Mesenchymal stem cell (in vitro differentiated cells and primary cell): ENCODE results near the gene AIP.
A peak's percentile ranks its signal among the peaks of the same experiment; 100 is the strongest.

Experiments used
- DNase-seq: peaks from one replicate; pipeline ENCODE4 v3.0.0-alpha.2; 2013
- H2AFZ ChIP-seq: one replicate; pipeline ENCODE4 v1.6.1; 2013; ENCODE audit warnings: low read depth, mild to moderate bottlenecking, control low read depth, inconsistent platforms, low read length, moderate library complexity
- H2AK5ac ChIP-seq: 2 replicates; pipeline ENCODE4 v1.6.1; 2013; ENCODE audit warnings: low read length, moderate library complexity, mild to moderate bottlenecking, inconsistent platforms; ENCODE audit not compliant: severe bottlenecking
- H2BK120ac ChIP-seq: one replicate; pipeline ENCODE4 v1.6.1; 2013; ENCODE audit warnings: low read depth, mild to moderate bottlenecking, inconsistent platforms, low read length, moderate library complexity
- H2BK12ac ChIP-seq, 2 experiments: one replicate each; pipeline ENCODE4 v1.6.1; 2013; ENCODE audit warnings: inconsistent platforms in 2 of 2, low read length in 2 of 2, mild to moderate bottlenecking in 2 of 2, moderate library complexity in 2 of 2, control low read depth in 1 of 2
- H2BK15ac ChIP-seq: one replicate; pipeline ENCODE4 v1.6.1; 2013; ENCODE audit warnings: mild to moderate bottlenecking, low read depth, inconsistent platforms; ENCODE audit not compliant: poor library complexity, severe bottlenecking
- H2BK5ac ChIP-seq: 2 replicates; pipeline ENCODE4 v1.6.1; 2013; ENCODE audit warnings: low read depth, mild to moderate bottlenecking, low read length, control low read depth, inconsistent platforms; ENCODE audit not compliant: poor library complexity, severe bottlenecking
- H3K14ac ChIP-seq, 2 experiments: one replicate each; pipeline ENCODE4 v1.6.1; 2013; ENCODE audit warnings: inconsistent platforms in 2 of 2, low read length in 2 of 2, control low read depth in 1 of 2, mild to moderate bottlenecking in 1 of 2, moderate library complexity in 1 of 2
- H3K18ac ChIP-seq, 2 experiments: one replicate each; pipeline ENCODE4 v1.6.1; 2013; ENCODE audit warnings: inconsistent platforms in 2 of 2, low read length in 2 of 2, control low read depth in 1 of 2, low read depth in 1 of 2, mild to moderate bottlenecking in 1 of 2
- H3K23ac ChIP-seq, 2 experiments: one replicate each; pipeline ENCODE4 v1.6.1; 2013; ENCODE audit warnings: inconsistent platforms in 2 of 2, low read length in 2 of 2, mild to moderate bottlenecking in 2 of 2, moderate library complexity in 2 of 2, control low read depth in 1 of 2
- H3K27ac ChIP-seq: 2 replicates; pipeline ENCODE4 v1.5.1; 2013; ENCODE audit warnings: mild to moderate bottlenecking, moderate library complexity, low read length, control low read depth, inconsistent platforms; ENCODE audit not compliant: poor library complexity, severe bottlenecking
- H3K27me3 ChIP-seq, 2 experiments: 2 replicates each; pipeline versions ENCODE4 v1.6.1 to v1.7.0; 2013; ENCODE audit warnings: low read length in 2 of 2, mild to moderate bottlenecking in 2 of 2, moderate library complexity in 2 of 2, control low read depth in 1 of 2, inconsistent platforms in 1 of 2; ENCODE audit not compliant: control insufficient read depth in 1 of 2, insufficient read depth in 1 of 2
- H3K36me3 ChIP-seq, 2 experiments: 2 replicates each; pipeline versions ENCODE4 v1.6.1 to v1.7.0; 2013; ENCODE audit warnings: low read length in 2 of 2, control low read depth in 1 of 2, inconsistent platforms in 1 of 2, low read depth in 1 of 2, mild to moderate bottlenecking in 1 of 2; ENCODE audit not compliant: insufficient read depth in 2 of 2, control insufficient read depth in 1 of 2
- H3K4ac ChIP-seq, 2 experiments: one replicate each; pipeline ENCODE4 v1.6.1; 2013; ENCODE audit warnings: inconsistent platforms in 2 of 2, low read length in 2 of 2, mild to moderate bottlenecking in 2 of 2, moderate library complexity in 2 of 2, control low read depth in 1 of 2, low read depth in 1 of 2
- H3K4me1 ChIP-seq: 2 replicates; pipeline ENCODE4 v1.6.1; 2013; ENCODE audit warnings: low read depth, low read length, control low read depth; ENCODE audit not compliant: control insufficient read depth, insufficient read depth
- H3K4me2 ChIP-seq: 2 replicates; pipeline ENCODE4 v1.6.1; 2013; ENCODE audit warnings: low read length, mild to moderate bottlenecking, inconsistent platforms; ENCODE audit not compliant: poor library complexity, severe bottlenecking
- H3K4me3 ChIP-seq, 2 experiments: 2 replicates each; pipeline versions ENCODE4 v1.5.1 to v1.7.0; 2013; ENCODE audit warnings: low read length in 2 of 2, mild to moderate bottlenecking in 2 of 2, control low read depth in 1 of 2, low read depth in 1 of 2; ENCODE audit not compliant: insufficient read depth in 1 of 2
- H3K79me1 ChIP-seq: replicated peaks from 2 replicates; pipeline ENCODE4 v1.6.1; 2013; ENCODE audit warnings: mild to moderate bottlenecking, control low read depth, low read length, inconsistent platforms; ENCODE audit not compliant: poor library complexity, severe bottlenecking
- H3K9ac ChIP-seq: 2 replicates; pipeline ENCODE4 v1.7.0; 2013; ENCODE audit warnings: mild to moderate bottlenecking, low read length, moderate library complexity
- H3K9me3 ChIP-seq: 2 replicates; pipeline ENCODE4 v1.7.0; 2013; ENCODE audit warnings: mild to moderate bottlenecking, low read length; ENCODE audit not compliant: control insufficient read depth
- H4K8ac ChIP-seq: one replicate; pipeline ENCODE4 v1.6.1; 2013; ENCODE audit warnings: inconsistent platforms, mild to moderate bottlenecking, low read length, moderate library complexity
- H4K91ac ChIP-seq: one replicate; pipeline ENCODE4 v1.6.1; 2013; ENCODE audit warnings: mild to moderate bottlenecking, low read length, inconsistent platforms
- WGBS: methylation state at CpG from one replicate; pipeline ENCODE4 v1.1.7; 2013; ENCODE audit warnings: mixed read lengths; 5-methylcytosine and 5-hydroxymethylcytosine counted together

AIP gene

DNA sequence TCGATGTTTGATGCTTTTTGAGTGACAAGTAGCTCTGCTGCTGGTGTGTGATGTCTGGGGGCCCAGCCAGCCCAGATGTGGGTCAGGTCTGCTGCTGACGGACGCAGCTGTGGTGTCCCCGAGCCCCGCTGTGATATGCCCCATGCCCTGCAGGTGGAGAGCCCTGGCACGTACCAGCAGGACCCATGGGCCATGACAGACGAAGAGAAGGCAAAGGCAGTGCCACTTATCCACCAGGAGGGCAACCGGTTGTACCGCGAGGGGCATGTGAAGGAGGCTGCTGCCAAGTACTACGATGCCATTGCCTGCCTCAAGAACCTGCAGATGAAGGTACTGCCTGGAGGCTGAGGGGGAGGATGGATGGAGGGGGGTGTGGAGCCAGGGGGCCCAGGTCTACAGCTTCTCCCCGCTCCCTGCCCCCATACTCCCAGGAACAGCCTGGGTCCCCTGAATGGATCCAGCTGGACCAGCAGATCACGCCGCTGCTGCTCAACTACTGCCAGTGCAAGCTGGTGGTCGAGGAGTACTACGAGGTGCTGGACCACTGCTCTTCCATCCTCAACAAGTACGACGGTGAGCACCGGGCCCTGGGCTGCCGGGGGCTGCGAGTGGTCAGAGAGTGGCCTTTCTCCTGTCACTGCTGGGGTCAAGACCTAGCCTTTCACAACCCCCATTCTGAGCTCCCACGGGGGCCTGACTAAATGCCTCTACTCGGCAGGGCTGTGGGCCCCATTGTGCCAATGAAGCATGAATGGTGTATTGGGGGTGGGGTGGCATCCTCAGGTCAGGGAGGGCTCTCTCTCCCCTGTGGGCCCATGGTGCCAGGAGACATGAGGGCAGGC lies 7.3 kb downstream of the AIP start:
- H4K91ac ChIP-seq: no peak overlapping the region
- H3K4me1 ChIP-seq: peaks cover 13% of the 10 kb centered on the region
- 98% methylated on average over 22 of the region's 23 CpGs for WGBS

DNA sequence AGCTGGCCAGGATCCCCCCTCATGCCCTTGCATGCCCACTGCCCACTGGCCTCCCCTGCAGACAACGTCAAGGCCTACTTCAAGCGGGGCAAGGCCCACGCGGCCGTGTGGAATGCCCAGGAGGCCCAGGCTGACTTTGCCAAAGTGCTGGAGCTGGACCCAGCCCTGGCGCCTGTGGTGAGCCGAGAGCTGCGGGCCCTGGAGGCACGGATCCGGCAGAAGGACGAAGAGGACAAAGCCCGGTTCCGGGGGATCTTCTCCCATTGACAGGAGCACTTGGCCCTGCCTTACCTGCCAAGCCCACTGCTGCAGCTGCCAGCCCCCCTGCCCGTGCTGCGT lies 7.9 kb downstream of the AIP start:
- Histone ChIP-seq H3K4ac (no peak overlapping the region), H3K4me2 (no peak overlapping the region), H2BK5ac (no peak overlapping the region)

More for the DNA sequence above, 7.3 kb downstream of the AIP start:
- Histone ChIP-seq H3K36me3 (peaks cover 37 to 76% of the 10 kb centered on the region in 2 experiments), H2BK120ac (no peak overlapping the region), H3K14ac (no peak overlapping the region), H2BK5ac (no peak overlapping the region), H2BK12ac (no peak overlapping the region), H3K9me3 (no peaks in the 10 kb centered on the region), H3K27ac (peak overlapping the region; percentile 1), H3K4me3 (no peak overlapping the region), H2AFZ (no peak overlapping the region), H3K23ac (no peak overlapping the region), H3K9ac (no peak overlapping the region), H2BK15ac (no peak overlapping the region), H3K79me1 (peaks cover 32% of the 10 kb centered on the region), H2AK5ac (no peak overlapping the region), H3K27me3 (no peaks in the 10 kb centered on the region), H3K4ac (no peak overlapping the region), H3K4me2 (no peak overlapping the region), H4K8ac (no peak overlapping the region), H3K18ac (no peak overlapping the region)
- DNase-seq: no peak

DNA sequence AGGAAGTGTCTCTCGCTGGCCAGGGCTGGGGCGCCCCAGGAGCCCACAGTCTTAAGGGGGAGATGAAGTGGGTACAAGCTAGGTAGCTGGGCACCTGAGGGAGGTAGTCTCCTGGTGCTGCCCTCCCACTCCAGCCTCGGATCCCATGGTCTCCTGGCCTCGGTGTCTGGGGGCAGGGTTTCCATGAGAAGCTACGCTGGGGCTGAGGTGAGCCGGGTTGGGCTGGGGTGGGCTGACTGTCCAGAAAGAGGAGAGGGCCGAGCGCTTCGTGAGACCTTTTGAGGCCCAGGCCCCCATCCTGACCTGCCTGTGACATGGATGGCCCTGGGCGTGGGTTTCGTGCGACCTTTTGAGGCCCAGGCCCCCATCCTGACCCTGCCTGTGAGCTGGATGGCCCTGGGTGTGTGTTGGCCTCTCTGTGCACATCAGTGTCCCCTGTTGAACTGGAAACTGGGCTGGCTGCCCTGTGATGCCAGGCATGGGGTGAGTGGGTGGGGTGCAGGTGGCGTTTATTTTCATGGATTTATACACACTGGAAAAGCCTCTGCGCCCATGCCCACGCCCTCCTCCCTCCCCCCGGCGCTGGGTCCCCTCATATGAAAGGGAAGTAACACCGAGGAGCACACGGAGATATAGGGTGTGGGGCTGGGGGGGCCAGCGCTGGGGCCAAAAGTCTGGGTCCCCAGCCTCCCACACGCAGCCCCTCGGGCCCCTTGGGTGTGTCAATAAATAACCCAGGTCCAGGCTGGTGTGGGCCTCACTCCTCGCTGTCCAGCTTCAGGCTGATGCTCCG lies 8.6 kb downstream of the AIP start:
- Histone ChIP-seq H3K18ac (no peak overlapping the region), H3K4me2 (no peak overlapping the region), H3K4me3 (no peak overlapping the region), H4K91ac (no peak overlapping the region), H3K36me3 (peaks cover 37 to 90% of the 10 kb centered on the region in 2 experiments), H2AK5ac (no peak overlapping the region), H2BK15ac (no peak overlapping the region), H3K79me1 (peaks cover 37% of the 10 kb centered on the region), H3K27me3 (no peaks in the 10 kb centered on the region), H2BK5ac (no peak overlapping the region), H2BK12ac (no peak overlapping the region), H3K9ac (no peak overlapping the region), H2AFZ (no peak overlapping the region), H3K4ac (no peak overlapping the region), H3K4me1 (peaks cover 12% of the 10 kb centered on the region), H3K23ac (no peak overlapping the region), H3K27ac (no peak overlapping the region), H4K8ac (no peak overlapping the region), H2BK120ac (no peak overlapping the region), H3K14ac (no peak overlapping the region), H3K9me3 (no peaks in the 10 kb centered on the region)
- no peak for DNase-seq
- WGBS: 90% methylated on average over 24 of the region's 24 CpGs

More for the DNA sequence above, 7.9 kb downstream of the AIP start:
- H3K9me3 ChIP-seq: no peaks in the 10 kb centered on the region
- H2AK5ac ChIP-seq: no peak overlapping the region
- H3K9ac ChIP-seq: no peak overlapping the region
- H3K27ac ChIP-seq: peak overlapping the region; percentile 1
- no peak for DNase-seq
- H4K91ac ChIP-seq: no peak overlapping the region
- H3K23ac ChIP-seq: no peak overlapping the region
- no peak overlapping the region for H3K4me3 ChIP-seq
- H2BK120ac ChIP-seq: no peak overlapping the region
- H2BK15ac ChIP-seq: no peak overlapping the region
- WGBS: 98% methylated on average over 15 of the region's 15 CpGs
- no peak overlapping the region for H4K8ac ChIP-seq
- H3K4me1 ChIP-seq: peaks cover 14% of the 10 kb centered on the region
- peaks cover 37 to 82% of the 10 kb centered on the region in 2 experiments for H3K36me3 ChIP-seq
- H3K27me3 ChIP-seq: no peaks in the 10 kb centered on the region
- H2BK12ac ChIP-seq: no peak overlapping the region
- H3K14ac ChIP-seq: no peak overlapping the region
- peaks cover 34% of the 10 kb centered on the region for H3K79me1 ChIP-seq
- H3K18ac ChIP-seq: no peak overlapping the region
- H2AFZ ChIP-seq: no peak overlapping the region

DNA sequence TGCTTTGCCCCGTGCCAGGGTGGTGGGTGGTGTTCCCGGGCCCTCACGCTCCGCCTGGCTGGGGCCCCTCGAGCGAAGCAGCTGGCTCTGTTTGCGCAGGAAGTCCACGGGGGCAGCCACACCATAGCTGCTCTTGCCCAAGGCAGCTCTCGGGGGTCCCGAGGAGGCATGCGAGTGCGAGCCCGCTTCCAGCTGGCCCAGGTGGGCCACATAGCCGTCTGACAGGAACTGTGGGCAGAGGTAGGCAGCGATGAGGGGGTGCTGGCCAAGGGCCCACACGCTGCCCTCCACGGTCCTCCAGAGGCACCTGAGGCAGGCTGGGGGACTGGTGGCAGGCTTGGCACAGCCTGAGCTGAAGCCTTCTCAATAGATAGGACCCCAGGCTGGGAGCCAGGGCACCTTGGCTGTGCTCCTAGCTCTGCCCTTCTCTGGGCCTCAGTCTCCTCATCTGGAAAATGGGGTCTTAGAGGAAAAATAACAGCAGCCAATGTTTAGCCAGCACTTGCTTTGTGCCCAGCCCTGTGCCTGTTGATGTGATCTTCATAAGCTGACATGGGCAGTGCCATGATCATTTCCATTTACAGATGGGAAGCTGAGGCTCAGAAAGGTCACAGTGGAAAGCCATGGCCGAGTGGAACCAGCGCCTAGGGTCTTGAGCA lies 9.4 kb downstream of the AIP start:
- DNase-seq: no peak
- Histone ChIP-seq H3K18ac (no peak overlapping the region), H3K36me3 (peaks cover 37 to 88% of the 10 kb centered on the region in 2 experiments), H3K4me3 (no peak overlapping the region), H2AK5ac (no peak overlapping the region), H3K14ac (no peak overlapping the region), H2BK12ac (no peak overlapping the region), H3K4me1 (peaks cover 12% of the 10 kb centered on the region), H4K91ac (no peak overlapping the region), H3K9me3 (no peaks in the 10 kb centered on the region), H2BK15ac (no peak overlapping the region), H3K23ac (no peak overlapping the region), H3K27me3 (no peaks in the 10 kb centered on the region), H2BK120ac (no peak overlapping the region), H2AFZ (no peak overlapping the region), H3K4ac (no peak overlapping the region), H3K9ac (no peak overlapping the region), H4K8ac (no peak overlapping the region), H3K27ac (no peak overlapping the region), H3K79me1 (peaks cover 35% of the 10 kb centered on the region), H3K4me2 (no peak overlapping the region), H2BK5ac (no peak overlapping the region)
- WGBS: 93% methylated on average over 19 of the region's 19 CpGs
